NCI-H446 (cell line): ENCODE data around the gene FIP1L1.
"Not testable (repeated sequence)": the region's sequence is repeated elsewhere in the genome, so short reads cannot be mapped to it uniquely, and the experiment has no call there.

Experiments used
- DNase-seq, 2 experiments: peaks; one replicate each; lab custom pipeline; 2025; lab: John Stamatoyannopoulos, UW

Gene FIP1L1, protein sequence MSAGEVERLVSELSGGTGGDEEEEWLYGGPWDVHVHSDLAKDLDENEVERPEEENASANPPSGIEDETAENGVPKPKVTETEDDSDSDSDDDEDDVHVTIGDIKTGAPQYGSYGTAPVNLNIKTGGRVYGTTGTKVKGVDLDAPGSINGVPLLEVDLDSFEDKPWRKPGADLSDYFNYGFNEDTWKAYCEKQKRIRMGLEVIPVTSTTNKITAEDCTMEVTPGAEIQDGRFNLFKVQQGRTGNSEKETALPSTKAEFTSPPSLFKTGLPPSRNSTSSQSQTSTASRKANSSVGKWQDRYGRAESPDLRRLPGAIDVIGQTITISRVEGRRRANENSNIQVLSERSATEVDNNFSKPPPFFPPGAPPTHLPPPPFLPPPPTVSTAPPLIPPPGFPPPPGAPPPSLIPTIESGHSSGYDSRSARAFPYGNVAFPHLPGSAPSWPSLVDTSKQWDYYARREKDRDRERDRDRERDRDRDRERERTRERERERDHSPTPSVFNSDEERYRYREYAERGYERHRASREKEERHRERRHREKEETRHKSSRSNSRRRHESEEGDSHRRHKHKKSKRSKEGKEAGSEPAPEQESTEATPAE

DNA sequence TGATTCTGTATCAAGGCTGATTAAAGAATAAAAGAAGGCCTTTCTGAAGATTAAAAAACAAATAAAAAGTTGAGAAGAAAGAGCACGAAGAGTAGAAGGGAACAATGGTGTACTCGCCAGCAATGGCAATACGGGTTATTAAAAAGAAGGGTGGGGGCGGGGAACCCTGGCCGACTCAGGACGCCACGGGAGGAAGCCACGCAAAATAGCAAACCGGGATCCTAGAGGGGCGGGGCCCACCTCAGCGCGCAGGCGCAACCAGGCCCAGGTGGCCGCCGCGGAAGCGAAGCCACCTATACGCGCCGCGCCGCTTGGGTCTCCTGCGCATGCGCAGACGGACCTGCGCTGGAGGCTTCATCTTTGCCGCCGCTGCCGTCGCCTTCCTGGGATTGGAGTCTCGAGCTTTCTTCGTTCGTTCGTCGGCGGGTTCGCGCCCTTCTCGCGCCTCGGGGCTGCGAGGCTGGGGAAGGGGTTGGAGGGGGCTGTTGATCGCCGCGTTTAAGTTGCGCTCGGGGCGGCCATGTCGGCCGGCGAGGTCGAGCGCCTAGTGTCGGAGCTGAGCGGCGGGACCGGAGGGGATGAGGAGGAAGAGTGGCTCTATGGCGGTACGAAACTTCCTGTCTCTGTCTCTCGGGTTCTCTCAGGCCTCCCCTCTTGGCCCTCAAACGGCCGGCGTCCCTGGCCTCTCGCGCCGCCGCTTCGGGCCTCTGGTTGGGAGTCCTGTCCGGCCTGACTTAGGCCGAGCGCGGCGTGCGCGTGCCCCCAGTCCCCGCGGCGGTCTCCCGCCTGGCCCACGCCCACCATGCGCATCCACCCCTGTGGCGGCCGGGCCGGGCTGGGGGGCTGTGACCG is at the start of gene FIP1L1:
TSS of gene FIP1L1 (plus strand) at position 323 of the 852 bp plus-strand sequence. CDS start at position 521, 198 bp downstream.
- peak; percentile 80 to 97 for DNase-seq

GRCh38 chr4:53334916-53335315 is 42.5 kb upstream of the FIP1L1 start:
- not testable (repeated sequence) for DNase-seq

- not testable (repeated sequence) for DNase-seq
These were observed 37.3 kb upstream of the FIP1L1 start for GRCh38 chr4:53340145-53340544.

DNA sequence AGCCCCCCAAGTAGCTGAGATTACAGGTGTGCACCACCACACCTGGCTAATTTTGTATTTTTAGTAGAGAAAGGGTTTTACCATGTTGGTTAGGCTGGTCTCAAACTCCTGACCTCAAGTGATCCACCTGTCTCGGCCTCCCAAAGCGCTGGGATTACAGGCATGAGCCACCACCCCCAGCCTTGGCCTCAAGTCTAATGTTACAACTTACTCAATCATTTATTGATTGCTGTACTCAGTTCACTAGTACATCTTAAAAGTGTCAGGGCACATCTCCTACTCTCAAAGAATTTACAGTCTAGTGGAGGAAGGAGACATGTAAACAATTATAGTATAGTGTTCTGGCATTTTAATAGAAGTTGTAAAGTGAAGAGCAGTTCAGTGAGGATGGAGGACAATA is 31.0 kb upstream of the FIP1L1 start:
- DNase-seq: not testable (repeated sequence)

GRCh38 chr4:53346920-53347852 is 30.3 kb upstream of the FIP1L1 start:
- peak; percentile 66 to 87 for DNase-seq

GRCh38 chr4:53348046-53348445 is 29.4 kb upstream of the FIP1L1 start:
- no peak for DNase-seq

- no peak for DNase-seq
These were observed 28.4 kb upstream of the FIP1L1 start for GRCh38 chr4:53349091-53349491.

- DNase-seq: no peak
These were observed 23.3 kb upstream of the FIP1L1 start for GRCh38 chr4:53354012-53354722.

DNA sequence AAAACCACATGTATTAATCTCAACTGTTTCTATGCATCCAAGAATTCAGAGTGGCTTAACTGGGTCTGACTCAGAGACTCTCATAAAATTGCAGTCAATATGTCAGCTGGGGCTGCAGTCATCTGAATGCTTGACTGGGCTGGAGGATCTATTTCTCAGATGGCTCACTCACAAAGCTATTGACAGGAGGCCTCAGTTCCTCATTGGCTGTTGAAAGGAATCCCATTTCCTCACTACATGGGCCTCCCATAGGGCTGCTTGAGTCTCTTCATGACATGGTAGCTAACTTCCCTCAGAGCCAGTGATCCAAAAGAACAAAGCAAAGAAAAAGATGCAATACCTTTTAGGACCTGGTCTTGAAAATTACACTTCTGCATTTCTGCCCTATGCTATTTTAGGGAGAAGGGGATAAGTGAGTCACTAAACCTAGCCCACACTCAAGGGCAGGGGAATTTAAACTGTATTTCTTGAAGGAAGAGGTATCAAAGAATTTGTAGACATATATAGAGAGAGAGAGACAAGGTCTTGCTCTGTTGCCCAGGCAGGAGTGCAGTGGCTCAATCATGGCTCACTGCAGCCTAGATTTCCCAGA is 21.4 kb upstream of the FIP1L1 start:
- no peak for DNase-seq

- no peak for DNase-seq
These were observed 16.0 kb upstream of the FIP1L1 start for GRCh38 chr4:53361451-53361850.

- no peak for DNase-seq
These were observed 15.3 kb upstream of the FIP1L1 start for GRCh38 chr4:53362093-53362492.

- DNase-seq: no peak
These were observed 12.8 kb upstream of the FIP1L1 start for GRCh38 chr4:53364624-53365023.

GRCh38 chr4:53365121-53365485 is 12.3 kb upstream of the FIP1L1 start:
- DNase-seq: no peak

DNA sequence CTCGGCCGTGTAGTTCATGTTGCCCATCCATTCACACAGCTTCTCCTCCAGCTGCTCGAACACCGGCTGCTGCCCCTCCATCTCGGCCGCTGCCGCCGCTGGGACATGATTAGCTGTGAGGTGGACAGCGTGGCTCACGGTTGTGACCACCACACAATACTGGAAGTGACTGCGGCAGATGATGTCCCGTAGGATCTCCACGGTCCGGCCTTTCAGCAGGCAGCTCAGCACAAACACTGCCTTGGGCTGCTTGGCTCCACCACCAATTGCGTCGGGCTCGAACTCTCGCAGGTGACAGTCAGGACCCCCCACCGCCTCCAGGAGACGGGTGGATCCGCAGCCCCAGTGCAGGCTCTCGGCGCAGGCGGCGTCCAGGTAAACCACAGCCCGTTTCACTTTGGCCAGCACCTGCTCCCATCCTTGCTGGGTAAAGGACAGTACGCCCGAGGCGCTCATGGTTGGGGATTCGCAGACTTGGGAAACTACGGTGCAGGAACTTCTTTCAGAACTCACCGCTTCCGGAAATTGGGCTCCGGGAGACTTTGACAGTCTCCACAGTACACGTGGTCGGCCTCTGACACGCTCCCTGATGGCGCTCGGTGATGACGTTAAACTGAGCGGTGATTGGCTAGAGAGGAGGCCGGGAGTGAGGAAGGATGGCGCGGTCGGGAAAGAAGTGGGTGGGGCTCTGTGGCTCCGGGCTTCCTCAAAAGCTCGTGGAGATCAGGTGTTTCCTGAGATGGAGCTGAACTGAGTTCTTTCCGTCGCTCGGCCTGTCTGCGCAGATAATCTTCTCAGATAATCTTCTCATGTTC is 11.7 kb upstream of the FIP1L1 start, which contains the start of gene SCFD2:
TSS of gene SCFD2 (minus strand) at position 576 of the 815 bp plus-strand sequence.
- DNase-seq: peak; percentile 96 to 97

DNA sequence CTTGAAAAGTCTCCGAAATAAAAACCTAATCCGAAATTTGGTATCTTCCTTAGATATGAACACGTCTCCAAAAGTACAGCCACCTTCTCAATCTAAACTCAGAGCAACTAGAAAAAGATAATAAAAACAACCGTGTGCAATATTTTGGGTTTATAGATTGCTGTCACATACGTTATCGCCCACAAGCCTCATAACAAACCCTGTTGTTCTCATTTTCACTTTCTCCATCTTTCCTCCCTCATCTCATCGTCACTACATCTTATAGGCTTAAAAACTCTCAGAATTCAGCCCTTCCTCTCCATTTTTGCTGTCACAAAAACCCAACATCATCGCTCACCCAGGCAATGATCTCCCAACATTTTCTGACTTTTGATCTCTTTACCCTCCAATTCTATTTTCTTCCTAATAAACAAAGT is 11.1 kb upstream of the FIP1L1 start:
- no peak for DNase-seq

GRCh38 chr4:53367721-53368120 is 9.7 kb upstream of the FIP1L1 start:
- DNase-seq: no peak

DNA sequence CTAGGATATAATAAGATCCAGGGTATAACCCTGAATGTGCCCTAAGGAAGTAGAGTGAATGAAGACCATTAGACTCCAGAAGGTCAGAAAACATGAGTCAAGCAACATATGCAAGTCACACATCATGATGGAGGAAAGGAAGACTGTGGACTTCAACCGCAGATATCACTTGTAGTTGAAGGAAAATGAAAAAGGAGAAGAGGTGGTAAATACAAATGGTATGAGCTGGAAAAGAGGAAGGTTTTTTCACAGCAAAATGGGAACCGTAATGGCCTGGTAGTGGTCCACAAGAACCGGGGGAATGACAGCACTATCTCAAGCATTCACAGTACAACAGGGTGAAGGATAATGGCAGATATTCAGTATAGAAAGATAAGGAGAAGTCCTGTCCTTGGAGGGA is 6.4 kb upstream of the FIP1L1 start:
- no peak for DNase-seq

DNA sequence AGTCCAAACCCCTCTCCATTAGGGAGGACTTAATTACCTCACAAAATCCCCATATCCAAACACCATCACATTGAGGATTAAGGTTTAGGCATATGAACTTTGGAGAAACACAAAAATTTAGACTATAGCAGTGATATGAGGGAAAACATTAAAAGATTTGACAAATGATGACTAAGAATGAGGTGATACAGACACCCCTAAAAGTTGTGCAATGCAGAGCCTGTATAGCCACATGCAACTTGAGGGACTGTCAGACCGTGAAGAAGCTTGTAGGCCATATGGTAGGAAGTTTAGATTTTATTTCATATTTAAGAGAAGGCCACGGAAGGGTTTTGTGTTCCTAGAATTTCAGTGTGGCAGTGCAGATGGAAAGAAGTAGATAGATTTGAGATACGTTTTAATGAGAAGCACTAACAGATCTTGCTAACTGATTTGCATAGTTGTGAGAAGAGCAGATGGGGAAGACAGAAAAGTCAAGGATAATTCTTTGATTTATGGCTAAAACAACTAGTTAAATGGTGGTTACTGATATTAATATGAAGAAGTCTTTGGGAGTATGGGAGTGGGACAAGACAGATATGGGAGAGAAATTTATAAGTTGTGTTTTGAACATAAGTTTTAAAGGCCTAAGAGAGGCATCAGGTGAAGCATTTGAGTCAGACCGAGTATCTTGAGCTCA is 5.5 kb upstream of the FIP1L1 start:
- no peak for DNase-seq

- no peak for DNase-seq
These were observed 2.6 kb upstream of the FIP1L1 start for GRCh38 chr4:53374777-53375258.
